HCT116 (cell line): ENCODE results near the gene RPL27. TPM values are rescaled to one million over a fixed set of nuclear protein-coding genes. Genes with fewer than 3 reads are reported as not detected.
A peak's percentile ranks its signal among the peaks of the same experiment; 100 is the strongest.

Source experiments
- ATAC-seq: fragments of 200-7000 bp; cut with Tn5 transposase; 2 replicates; pipeline ENCODE4 v1.9.1; 2020; ENCODE audit warnings: mild to moderate bottlenecking, moderate library complexity
- BruUV-seq: library from RNA; stranded (reverse); fragments of 400-500 nt; replicated peaks from 2 replicates; lab custom pipeline; 2021; lab: Mats Ljungman, UMichigan
- CTCF ChIA-PET: fragments of 300-600 bp; sonication (Branson Sonifier 250); formaldehyde crosslinking; loops from one replicate; lab custom pipeline; 2021; ENCODE audit warnings: antibody characterized with exemption; lab: Charles Lee
- POLR2A ChIA-PET: fragments of 300-600, 350-600 bp; sonication (Branson Sonifier 250); formaldehyde crosslinking; loops from one replicate; lab custom pipeline; 2021; ENCODE audit warnings: antibody characterized with exemption; lab: Charles Lee
- RAD21 ChIA-PET, 2 experiments: fragments of 300-600 bp; sonication (Branson Sonifier 250); formaldehyde crosslinking; loops; one replicate each; lab custom pipeline; 2023; ENCODE audit warnings: low total read pairs in 2 of 2; ENCODE audit not compliant: uncharacterized antibody in 2 of 2, unreplicated experiment in 2 of 2, low non-redundant PET in 1 of 2; lab: Charles Lee
- DNase-seq: peaks from one replicate; pipeline ENCODE4 v3.0.0-alpha.2; 2010; ENCODE audit warnings: low read depth, low spot score
- H2AFZ ChIP-seq: fragments of 200-600 bp; shearing (Covaris generic), sonication (generic); 2 replicates; pipeline ENCODE4 v1.6.1; 2017; ENCODE audit warnings: low read depth, mixed run types, mixed read lengths, antibody characterized with exemption, low read length; ENCODE audit not compliant: poor library complexity, severe bottlenecking
- H3K27ac ChIP-seq: 2 replicates; pipeline ENCODE4 v1.5.1; 2012; ENCODE audit warnings: low read depth, low read length
- H3K27me3 ChIP-seq: fragments of 200-600 bp; sonication (generic); 2 replicates; pipeline ENCODE4 v1.6.1; 2016; ENCODE audit warnings: mixed run types, low read length, mixed read lengths; ENCODE audit not compliant: insufficient read depth
- H3K36me3 ChIP-seq, 2 experiments: fragments of 200-500 bp in 1 of 2; fragments of 200-600 bp in 1 of 2; sonication (Bioruptor generic) in 1 of 2; sonication (generic) in 1 of 2; 2 replicates each; pipeline versions ENCODE4 v1.5.1 to v1.6.1; 2014 to 2016; ENCODE audit warnings: low read length in 2 of 2, inconsistent platforms in 1 of 2, mixed read lengths in 1 of 2, mixed run types in 1 of 2; ENCODE audit not compliant: insufficient read depth in 2 of 2, control insufficient read depth in 1 of 2
- H3K4me1 ChIP-seq, 2 experiments: fragments of 200-600 bp in 1 of 2; sonication (generic) in 1 of 2; 2 replicates each; pipeline versions ENCODE4 v1.5.1 to v1.6.1; 2012 to 2017; ENCODE audit warnings: low read length in 2 of 2, inconsistent platforms in 1 of 2, mild to moderate bottlenecking in 1 of 2, mixed read lengths in 1 of 2, mixed run types in 1 of 2, moderate library complexity in 1 of 2; ENCODE audit not compliant: insufficient read depth in 2 of 2, control insufficient read depth in 1 of 2
- H3K4me2 ChIP-seq: fragments of 200-600 bp; sonication (generic); 2 replicates; pipeline ENCODE4 v1.6.1; 2017; ENCODE audit warnings: mixed run types, low read length, mixed read lengths
- H3K4me3 ChIP-seq, 2 experiments: fragments of 200-600 bp in 1 of 2; sonication (generic) in 1 of 2; replicated peaks in 1 of 2; 2 replicates each; pipeline ENCODE4 v1.5.1; 2011 to 2016; ENCODE audit warnings: low read length in 2 of 2, control low read depth in 1 of 2, low read depth in 1 of 2, mild to moderate bottlenecking in 1 of 2, mixed read lengths in 1 of 2, mixed run types in 1 of 2
- H3K79me2 ChIP-seq: fragments of 200-600 bp; sonication (generic); 2 replicates; pipeline ENCODE4 v1.6.1; 2017; ENCODE audit warnings: mild to moderate bottlenecking, mixed run types, low read length, moderate library complexity, mixed read lengths; ENCODE audit not compliant: insufficient read depth
- H3K9ac ChIP-seq: fragments of 200-600 bp; sonication (generic); 2 replicates; pipeline ENCODE4 v1.6.1; 2016; ENCODE audit warnings: low read length, mixed read lengths
- H3K9me2 ChIP-seq: fragments of 200-600 bp; sonication (generic), shearing (Covaris generic); 2 replicates; pipeline ENCODE4 v1.6.1; 2017; ENCODE audit warnings: mixed run types, mild to moderate bottlenecking, moderate library complexity; ENCODE audit not compliant: insufficient read depth
- H3K9me3 ChIP-seq, 2 experiments: fragments of 200-500 bp in 1 of 2; fragments of 200-600 bp in 1 of 2; sonication (Bioruptor generic) in 1 of 2; sonication (generic) in 1 of 2; 2 replicates each; pipeline ENCODE4 v1.6.1; 2014 to 2017; ENCODE audit warnings: low read length in 2 of 2, mixed read lengths in 2 of 2, inconsistent platforms in 1 of 2, low read depth in 1 of 2, mild to moderate bottlenecking in 1 of 2, mixed run types in 1 of 2, moderate library complexity in 1 of 2; ENCODE audit not compliant: control insufficient read depth in 1 of 2, insufficient read depth in 1 of 2
- H4K20me1 ChIP-seq: fragments of 200-600 bp; sonication (generic), shearing (Covaris generic); 2 replicates; pipeline ENCODE4 v1.6.1; 2017; ENCODE audit warnings: mixed run types, mild to moderate bottlenecking, moderate library complexity; ENCODE audit not compliant: insufficient read depth
- CTCF ChIP-seq, 3 experiments: fragments of 200-600 bp in 1 of 3; sonication (generic) in 1 of 3; IDR thresholded peaks in 2 of 3; conservative IDR thresholded peaks in 1 of 3; 2 replicates each; pipeline ENCODE4 v1.5.1; 2012 to 2017; ENCODE audit warnings: low read depth in 2 of 3, low read length in 2 of 3, antibody characterized with exemption in 1 of 3, borderline replicate concordance in 1 of 3, control low read depth in 1 of 3, mild to moderate bottlenecking in 1 of 3, mixed read lengths in 1 of 3, mixed run types in 1 of 3, moderate library complexity in 1 of 3; ENCODE audit not compliant: insufficient read depth in 1 of 3
- EGR1 ChIP-seq: IDR thresholded peaks from 2 replicates; pipeline ENCODE4 v1.6.1; 2012; ENCODE audit warnings: low read depth
- ELF1 ChIP-seq: IDR thresholded peaks from 2 replicates; pipeline ENCODE4 v1.6.1; 2012; ENCODE audit warnings: low read depth, borderline replicate concordance
- EZH2 ChIP-seq: fragments of 200-600 bp; sonication (generic); IDR thresholded peaks from 2 replicates; pipeline ENCODE4 v1.6.1; 2017; ENCODE audit warnings: antibody characterized with exemption, mixed run types
- FOSL1 ChIP-seq: IDR thresholded peaks from 2 replicates; pipeline ENCODE4 v1.6.1; 2012; ENCODE audit warnings: low read depth
- POLR2AphosphoS5 ChIP-seq: IDR thresholded peaks from 2 replicates; pipeline ENCODE4 v1.6.1; 2011; ENCODE audit warnings: mild to moderate bottlenecking, low read depth, low read length, moderate library complexity
- RAD21 ChIP-seq: IDR thresholded peaks from 2 replicates; pipeline ENCODE4 v1.6.1; 2012; ENCODE audit warnings: low read depth, mild to moderate bottlenecking
- SIN3A ChIP-seq: IDR thresholded peaks from 2 replicates; pipeline ENCODE4 v1.6.1; 2012; ENCODE audit warnings: low read depth
- SRF ChIP-seq: IDR thresholded peaks from 2 replicates; pipeline ENCODE4 v1.6.1; 2012; ENCODE audit warnings: low read depth
- YY1 ChIP-seq: IDR thresholded peaks from 2 replicates; pipeline ENCODE4 v1.6.1; 2011; ENCODE audit warnings: low read length, low read depth, moderate library complexity, mild to moderate bottlenecking; ENCODE audit not compliant: insufficient replicate concordance; ENCODE audit errors: extremely low read depth
- ZBTB33 ChIP-seq: IDR thresholded peaks from 2 replicates; pipeline ENCODE4 v1.6.1; 2011; ENCODE audit warnings: mild to moderate bottlenecking, low read length, moderate library complexity; ENCODE audit not compliant: insufficient replicate concordance; ENCODE audit errors: extremely low read depth
- ZNF274 ChIP-seq: fragments of 200-500 bp; sonication (Bioruptor generic); IDR thresholded peaks from 2 replicates; pipeline ENCODE4 v1.6.1; 2014; ENCODE audit warnings: mild to moderate bottlenecking, low read depth, low read length, inconsistent platforms
- intact Hi-C: fragments of 100-400 bp; cut with micrococcal nuclease; formaldehyde crosslinking; loops from 2 replicates; pipeline ENCODE4 v1.10.0; 2022
- total RNA-seq: library from RNA; stranded (reverse); gene quantifications from one replicate; pipeline ENCODE4 v1.2.1, GENCODE V29; 2021; ENCODE audit not compliant: unreplicated experiment
- TF ChIP-seq, protein P1 (sequence below): IDR thresholded peaks from 2 replicates; pipeline ENCODE4 v1.6.1; 2012
- TF ChIP-seq, protein P2 (sequence below): IDR thresholded peaks from 2 replicates; pipeline ENCODE4 v1.6.1; 2012; ENCODE audit warnings: low read depth

Gene RPL27
- total RNA-seq, 1 experiment from 2014 or later, result 1,295 TPM

- DNase-seq (no peak), ATAC-seq (peak; percentile 36)
- Histone ChIP-seq H3K36me3 (peaks cover 0 to 9% of the 10 kb centered on the region in 2 experiments; a peak in 3 of 4 replicates), H2AFZ (no peak overlapping the region), H3K4me3 (peak overlapping the region; percentile 92 to 99), H3K9me2 (no peaks in the 10 kb centered on the region), H3K4me2 (peak overlapping the region; percentile 99), H3K4me1 (peaks cover 9 to 42% of the 10 kb centered on the region in 2 experiments; a peak in 3 of 4 replicates), H3K27ac (peak overlapping the region; percentile 88), H3K79me2 (peaks cover 8% of the 10 kb centered on the region; the same call in 1 of the 2 replicates), H3K9ac (peak overlapping the region; percentile 95), H3K9me3 (no peaks in the 10 kb centered on the region), H4K20me1 (no peaks in the 10 kb centered on the region), H3K27me3 (no peaks in the 10 kb centered on the region)
- POLR2A ChIA-PET, result interaction anchor here (0.6 to 1.1 kb wide), 3 partner anchors 23 to 367 kb away, joined by 3 to 4 read pairs (median 3); partner anchors contain the start of gene RPL27
- RAD21 ChIA-PET, result no interaction called here
- CTCF ChIA-PET, result no interaction called here
- intact Hi-C loops, result loop anchor here (5.0 kb wide), 1 partner anchor 366 kb away; no protein-coding TSS in a partner anchor
- BruUV-seq, result no TSS peak
- no peak for TF ChIP-seq CTCF (IDR thresholded peaks at IDR 0.05 in 2 of 3, conservative IDR thresholded peaks at IDR 0.05 in 1 of 3; ENCODE audit: borderline replicate concordance in 1 of 3, insufficient read depth in 1 of 3, low read depth in 2 of 3, low read length in 2 of 3)
- TF ChIP-seq ZBTB33, result no peak
- no peak for TF ChIP-seq ZNF274
- TF ChIP-seq FOSL1, result no peak
- TF ChIP-seq ELF1, result no peak
- TF ChIP-seq SRF, result no peak
- TF ChIP-seq POLR2AphosphoS5, result no peak
- no peak for TF ChIP-seq RAD21
- TF ChIP-seq EZH2, result no peak
- TF ChIP-seq, protein P1, sequence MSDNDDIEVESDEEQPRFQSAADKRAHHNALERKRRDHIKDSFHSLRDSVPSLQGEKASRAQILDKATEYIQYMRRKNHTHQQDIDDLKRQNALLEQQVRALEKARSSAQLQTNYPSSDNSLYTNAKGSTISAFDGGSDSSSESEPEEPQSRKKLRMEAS, result peak; percentile 37; the same call in 1 of the 2 replicates
- no peak for TF ChIP-seq YY1
- TF ChIP-seq, protein P2, sequence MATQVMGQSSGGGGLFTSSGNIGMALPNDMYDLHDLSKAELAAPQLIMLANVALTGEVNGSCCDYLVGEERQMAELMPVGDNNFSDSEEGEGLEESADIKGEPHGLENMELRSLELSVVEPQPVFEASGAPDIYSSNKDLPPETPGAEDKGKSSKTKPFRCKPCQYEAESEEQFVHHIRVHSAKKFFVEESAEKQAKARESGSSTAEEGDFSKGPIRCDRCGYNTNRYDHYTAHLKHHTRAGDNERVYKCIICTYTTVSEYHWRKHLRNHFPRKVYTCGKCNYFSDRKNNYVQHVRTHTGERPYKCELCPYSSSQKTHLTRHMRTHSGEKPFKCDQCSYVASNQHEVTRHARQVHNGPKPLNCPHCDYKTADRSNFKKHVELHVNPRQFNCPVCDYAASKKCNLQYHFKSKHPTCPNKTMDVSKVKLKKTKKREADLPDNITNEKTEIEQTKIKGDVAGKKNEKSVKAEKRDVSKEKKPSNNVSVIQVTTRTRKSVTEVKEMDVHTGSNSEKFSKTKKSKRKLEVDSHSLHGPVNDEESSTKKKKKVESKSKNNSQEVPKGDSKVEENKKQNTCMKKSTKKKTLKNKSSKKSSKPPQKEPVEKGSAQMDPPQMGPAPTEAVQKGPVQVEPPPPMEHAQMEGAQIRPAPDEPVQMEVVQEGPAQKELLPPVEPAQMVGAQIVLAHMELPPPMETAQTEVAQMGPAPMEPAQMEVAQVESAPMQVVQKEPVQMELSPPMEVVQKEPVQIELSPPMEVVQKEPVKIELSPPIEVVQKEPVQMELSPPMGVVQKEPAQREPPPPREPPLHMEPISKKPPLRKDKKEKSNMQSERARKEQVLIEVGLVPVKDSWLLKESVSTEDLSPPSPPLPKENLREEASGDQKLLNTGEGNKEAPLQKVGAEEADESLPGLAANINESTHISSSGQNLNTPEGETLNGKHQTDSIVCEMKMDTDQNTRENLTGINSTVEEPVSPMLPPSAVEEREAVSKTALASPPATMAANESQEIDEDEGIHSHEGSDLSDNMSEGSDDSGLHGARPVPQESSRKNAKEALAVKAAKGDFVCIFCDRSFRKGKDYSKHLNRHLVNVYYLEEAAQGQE, result no peak
- TF ChIP-seq SIN3A, result 0 out of 2 replicates have a peak, but pooled peaks have one; percentile 4
- no peak for TF ChIP-seq EGR1
Measured at GRCh38 chr17:43020789-43021740, 22.8 kb downstream of the RPL27 start.
